HPDE6-E6E7 (cell line): Measurements from ENCODE around the gene RNF5.
"Not testable (repeated sequence)": the region's sequence is repeated elsewhere in the genome, so short reads cannot be mapped to it uniquely, and the experiment has no call there.

ENCODE experiments used
- DNase-seq: peaks from one replicate; pipeline ENCODE4 v3.0.0; 2011; ENCODE audit warnings: missing footprints; ENCODE audit errors: extremely low spot score

The RNF5 gene

GRCh38 chr6:32177788-32178546 lies at the start of gene RNF5:
TSS of gene RNF5 (plus strand) at chr6:32178405. CDS start at chr6:32178512, 107 bp downstream.
- DNase-seq: peak; percentile 99

GRCh38 chr6:32128751-32129296 lies 49.4 kb upstream of the RNF5 start:
- no peak for DNase-seq

- DNase-seq: no peak
Measured at GRCh38 chr6:32129297-32130088, 48.7 kb upstream of the RNF5 start.

GRCh38 chr6:32131439-32131948 lies 46.7 kb upstream of the RNF5 start:
- DNase-seq: no peak

- no peak for DNase-seq
Measured at GRCh38 chr6:32132110-32132509, 46.1 kb upstream of the RNF5 start.

- DNase-seq: no peak
Measured at GRCh38 chr6:32133786-32134185, 44.4 kb upstream of the RNF5 start.

- DNase-seq: no peak
Measured at GRCh38 chr6:32137454-32137853, 40.8 kb upstream of the RNF5 start.

GRCh38 chr6:32139590-32139989 lies 38.6 kb upstream of the RNF5 start:
- no peak for DNase-seq

GRCh38 chr6:32140420-32141046 lies 37.7 kb upstream of the RNF5 start:
- DNase-seq: no peak

GRCh38 chr6:32144238-32144637 lies 34.0 kb upstream of the RNF5 start:
- DNase-seq: not testable (repeated sequence)

- DNase-seq: no peak
Measured at GRCh38 chr6:32146287-32146686, 31.9 kb upstream of the RNF5 start.

- no peak for DNase-seq
Measured at GRCh38 chr6:32146687-32147086, 31.5 kb upstream of the RNF5 start.

- no peak for DNase-seq
Measured at GRCh38 chr6:32147401-32148132, 30.6 kb upstream of the RNF5 start.

- no peak for DNase-seq
Measured at GRCh38 chr6:32148289-32149091, 29.7 kb upstream of the RNF5 start.

GRCh38 chr6:32149092-32149755 lies 29.0 kb upstream of the RNF5 start:
- no peak for DNase-seq

- DNase-seq: no peak
Measured at GRCh38 chr6:32149932-32150870, 28.0 kb upstream of the RNF5 start.

GRCh38 chr6:32151181-32151862 lies 26.9 kb upstream of the RNF5 start:
- DNase-seq: no peak
